Measurements from ENCODE around the gene BYSL.

Gene BYSL

GRCh38 chr6:41920921-41921711 lies at the start of gene BYSL, which contains the start of gene MED20:
TSS of gene BYSL (plus strand) at chr6:41921499. CDS start at chr6:41921563, 64 bp downstream.
TSS of gene MED20 (minus strand) at chr6:41921139. CDS start at chr6:41921018, 121 bp downstream.
- DNase-seq (ENCODE audit: low read depth in 2 of 2): peak; percentile 87 to 90

- DNase-seq (ENCODE audit: low read depth in 2 of 2): no peak
Measured at GRCh38 chr6:41871691-41872090, 49.6 kb upstream of the BYSL start.

GRCh38 chr6:41872147-41872546 lies 49.2 kb upstream of the BYSL start:
- no peak for DNase-seq (ENCODE audit: low read depth in 2 of 2)

GRCh38 chr6:41874741-41875140 lies 46.6 kb upstream of the BYSL start:
- DNase-seq (ENCODE audit: low read depth in 2 of 2): no peak

- DNase-seq (ENCODE audit: low read depth in 2 of 2): no peak
Measured at GRCh38 chr6:41877051-41877680, 44.1 kb upstream of the BYSL start.

- no peak for DNase-seq (ENCODE audit: low read depth in 2 of 2)
Measured at GRCh38 chr6:41878246-41878645, 43.1 kb upstream of the BYSL start.

- no peak for DNase-seq (ENCODE audit: low read depth in 2 of 2)
Measured at GRCh38 chr6:41878961-41879405, 42.3 kb upstream of the BYSL start.

GRCh38 chr6:41881506-41881905 lies 39.8 kb upstream of the BYSL start:
- no peak for DNase-seq (ENCODE audit: low read depth in 2 of 2)

GRCh38 chr6:41884957-41885356 lies 36.3 kb upstream of the BYSL start:
- DNase-seq (ENCODE audit: low read depth in 2 of 2): no peak

- no peak for DNase-seq (ENCODE audit: low read depth in 2 of 2)
Measured at GRCh38 chr6:41885930-41886329, 35.4 kb upstream of the BYSL start.

- DNase-seq (ENCODE audit: low read depth in 2 of 2): no peak
Measured at GRCh38 chr6:41887331-41887751, 34.0 kb upstream of the BYSL start.

- no peak for DNase-seq (ENCODE audit: low read depth in 2 of 2)
Measured at GRCh38 chr6:41892921-41893564, 28.3 kb upstream of the BYSL start.

GRCh38 chr6:41894366-41895299 lies 26.7 kb upstream of the BYSL start:
- DNase-seq (ENCODE audit: low read depth in 2 of 2): no peak

GRCh38 chr6:41895300-41896233 lies 25.7 kb upstream of the BYSL start, which contains the start of gene USP49:
TSS of gene USP49 (minus strand) at chr6:41895375. CDS start at chr6:41806983, 88,392 bp downstream.
- peak; percentile 78 to 90 for DNase-seq (ENCODE audit: low read depth in 2 of 2)

GRCh38 chr6:41896281-41896680 lies 25.0 kb upstream of the BYSL start:
- no peak for DNase-seq (ENCODE audit: low read depth in 2 of 2)

- DNase-seq (ENCODE audit: low read depth in 2 of 2): no peak
Measured at GRCh38 chr6:41900861-41901260, 20.4 kb upstream of the BYSL start.

GRCh38 chr6:41901882-41902519 lies 19.3 kb upstream of the BYSL start:
- peak; percentile 14 to 22 for DNase-seq (ENCODE audit: low read depth in 2 of 2)

- no peak for DNase-seq (ENCODE audit: low read depth in 2 of 2)
Measured at GRCh38 chr6:41909727-41910126, 11.6 kb upstream of the BYSL start.

GRCh38 chr6:41914343-41914742 lies 7.0 kb upstream of the BYSL start:
- DNase-seq (ENCODE audit: low read depth in 2 of 2): no peak
